ENCODE measurements around the gene KCTD21. TPM values are rescaled to one million over a fixed set of nuclear protein-coding genes. Genes with fewer than 3 reads are reported as not detected.
"Not testable (repeated sequence)": the region's sequence is repeated elsewhere in the genome, so short reads cannot be mapped to it uniquely, and the experiment has no call there.

The KCTD21 gene
- 1.2 and 1.8 TPM in 2 replicates for total RNA-seq (2014; rRNA removed; shearing (Covaris generic); ENCODE audit: low replicate concordance)

- H3K9ac ChIP-seq (ENCODE audit: low read length): peak within 1 kb of the TSS; percentile 83
- no peaks in the 10 kb centered on the region for H3K27me3 ChIP-seq (ENCODE audit: low read length)
- H3K79me2 ChIP-seq (ENCODE audit: low read length): no peaks in the 10 kb centered on the region
- no peaks in the 10 kb centered on the region for H3K9me2 ChIP-seq (replicated peaks; ENCODE audit: insufficient read depth, low read length)
- H2AFZ ChIP-seq (ENCODE audit: low read length): peak within 1 kb of the TSS; percentile 96
- H3K4me3 ChIP-seq (ENCODE audit: low read length): peak within 1 kb of the TSS; percentile 95
- H3K36me3 ChIP-seq (ENCODE audit: insufficient read depth, low read length): no peaks in the 10 kb centered on the region
- H3K4me2 ChIP-seq (ENCODE audit: low read depth, low read length, poor library complexity, severe bottlenecking): peak within 1 kb of the TSS; percentile 97
- H3K27ac ChIP-seq (ENCODE audit: low read length): no peak within 1 kb of the TSS
- DNase-seq: peak; percentile 97
- 0 out of 2 replicates have a peak, but pooled peaks cover 2% of the 10 kb centered on the region for H4K20me1 ChIP-seq (ENCODE audit: insufficient read depth, low read depth, low read length)
- H3K4me1 ChIP-seq (ENCODE audit: low read length): peaks cover 21% of the 10 kb centered on the region
- no peaks in the 10 kb centered on the region for H3K9me3 ChIP-seq (ENCODE audit: low read length)
Observed at GRCh38 chr11:78188286-78189173, at the start of gene KCTD21, which contains the start of gene USP35. Gene KCTD21, minus strand, starts transcription at chr11:78188626. Its CDS starts 14,072 bp downstream, at chr11:78174554. Gene USP35, plus strand, starts transcription at chr11:78188919. Its CDS starts 7,327 bp downstream, at chr11:78196246.

GRCh38 chr11:78237293-78238046 lies 49.0 kb upstream of the KCTD21 start:
- Histone ChIP-seq H3K4me2 (ENCODE audit: low read depth, low read length, poor library complexity, severe bottlenecking) (no peak overlapping the region), H3K9ac (ENCODE audit: low read length) (no peak overlapping the region), H3K79me2 (ENCODE audit: low read length) (no peaks in the 10 kb centered on the region), H3K27me3 (ENCODE audit: low read length) (no peaks in the 10 kb centered on the region), H3K4me3 (ENCODE audit: low read length) (no peak overlapping the region), H3K27ac (ENCODE audit: low read length) (no peak overlapping the region), H2AFZ (ENCODE audit: low read length) (no peak overlapping the region), H4K20me1 (ENCODE audit: insufficient read depth, low read depth, low read length) (no peaks in the 10 kb centered on the region), H3K36me3 (ENCODE audit: insufficient read depth, low read length) (0 out of 2 replicates have a peak, but pooled peaks cover 3% of the 10 kb centered on the region), H3K9me2 (replicated peaks; ENCODE audit: insufficient read depth, low read length) (no peaks in the 10 kb centered on the region), H3K4me1 (ENCODE audit: low read length) (no peaks in the 10 kb centered on the region), H3K9me3 (ENCODE audit: low read length) (peaks cover 14% of the 10 kb centered on the region)
- no peak for DNase-seq

GRCh38 chr11:78234006-78234405 lies 45.6 kb upstream of the KCTD21 start:
- Histone ChIP-seq H3K36me3 (ENCODE audit: insufficient read depth, low read length) (no peaks in the 10 kb centered on the region), H2AFZ (ENCODE audit: low read length) (no peak overlapping the region), H3K4me3 (ENCODE audit: low read length) (no peak overlapping the region), H3K27ac (ENCODE audit: low read length) (no peak overlapping the region), H3K4me1 (ENCODE audit: low read length) (no peaks in the 10 kb centered on the region), H3K9ac (ENCODE audit: low read length) (no peak overlapping the region), H3K9me2 (replicated peaks; ENCODE audit: insufficient read depth, low read length) (no peaks in the 10 kb centered on the region), H3K27me3 (ENCODE audit: low read length) (no peaks in the 10 kb centered on the region), H4K20me1 (ENCODE audit: insufficient read depth, low read depth, low read length) (no peaks in the 10 kb centered on the region), H3K4me2 (ENCODE audit: low read depth, low read length, poor library complexity, severe bottlenecking) (no peak overlapping the region), H3K79me2 (ENCODE audit: low read length) (no peaks in the 10 kb centered on the region), H3K9me3 (ENCODE audit: low read length) (no peaks in the 10 kb centered on the region)
- DNase-seq: no peak

- H3K4me1 ChIP-seq (ENCODE audit: low read length); DNase-seq; H3K79me2 ChIP-seq (ENCODE audit: low read length); H3K9me2 ChIP-seq (replicated peaks; ENCODE audit: insufficient read depth, low read length); H3K4me3 ChIP-seq (ENCODE audit: low read length); H3K9me3 ChIP-seq (ENCODE audit: low read length); H2AFZ ChIP-seq (ENCODE audit: low read length); H3K4me2 ChIP-seq (ENCODE audit: low read depth, low read length, poor library complexity, severe bottlenecking); H3K36me3 ChIP-seq (ENCODE audit: insufficient read depth, low read length); H3K27ac ChIP-seq (ENCODE audit: low read length); H4K20me1 ChIP-seq (ENCODE audit: insufficient read depth, low read depth, low read length); H3K9ac ChIP-seq (ENCODE audit: low read length); H3K27me3 ChIP-seq (ENCODE audit: low read length): not testable (repeated sequence)
Observed at GRCh38 chr11:78233046-78233445, 44.6 kb upstream of the KCTD21 start.

GRCh38 chr11:78231962-78232501 lies 43.6 kb upstream of the KCTD21 start:
- H3K4me2 ChIP-seq (ENCODE audit: low read depth, low read length, poor library complexity, severe bottlenecking): no peak overlapping the region
- H3K27me3 ChIP-seq (ENCODE audit: low read length): no peaks in the 10 kb centered on the region
- H3K9me2 ChIP-seq (replicated peaks; ENCODE audit: insufficient read depth, low read length): no peaks in the 10 kb centered on the region
- H3K27ac ChIP-seq (ENCODE audit: low read length): no peak overlapping the region
- H3K9me3 ChIP-seq (ENCODE audit: low read length): no peaks in the 10 kb centered on the region
- H3K9ac ChIP-seq (ENCODE audit: low read length): no peak overlapping the region
- H3K36me3 ChIP-seq (ENCODE audit: insufficient read depth, low read length): no peaks in the 10 kb centered on the region
- DNase-seq: no peak
- no peaks in the 10 kb centered on the region for H3K79me2 ChIP-seq (ENCODE audit: low read length)
- no peak overlapping the region for H2AFZ ChIP-seq (ENCODE audit: low read length)
- H3K4me3 ChIP-seq (ENCODE audit: low read length): no peak overlapping the region
- H3K4me1 ChIP-seq (ENCODE audit: low read length): peaks cover 4% of the 10 kb centered on the region
- no peaks in the 10 kb centered on the region; the same call in 1 of the 2 replicates for H4K20me1 ChIP-seq (ENCODE audit: insufficient read depth, low read depth, low read length)

GRCh38 chr11:78230161-78230877 lies 41.9 kb upstream of the KCTD21 start:
- no peak overlapping the region for H3K4me2 ChIP-seq (ENCODE audit: low read depth, low read length, poor library complexity, severe bottlenecking)
- H3K9ac ChIP-seq (ENCODE audit: low read length): no peak overlapping the region
- H3K4me3 ChIP-seq (ENCODE audit: low read length): no peak overlapping the region
- H4K20me1 ChIP-seq (ENCODE audit: insufficient read depth, low read depth, low read length): no peaks in the 10 kb centered on the region; the same call in 1 of the 2 replicates
- no peaks in the 10 kb centered on the region for H3K9me2 ChIP-seq (replicated peaks; ENCODE audit: insufficient read depth, low read length)
- H3K27ac ChIP-seq (ENCODE audit: low read length): no peak overlapping the region
- no peak for DNase-seq
- peaks cover 4% of the 10 kb centered on the region for H3K4me1 ChIP-seq (ENCODE audit: low read length)
- H3K9me3 ChIP-seq (ENCODE audit: low read length): no peaks in the 10 kb centered on the region
- H3K27me3 ChIP-seq (ENCODE audit: low read length): no peaks in the 10 kb centered on the region
- no peak overlapping the region for H2AFZ ChIP-seq (ENCODE audit: low read length)
- no peaks in the 10 kb centered on the region for H3K79me2 ChIP-seq (ENCODE audit: low read length)
- no peaks in the 10 kb centered on the region for H3K36me3 ChIP-seq (ENCODE audit: insufficient read depth, low read length)

GRCh38 chr11:78229106-78229505 lies 40.7 kb upstream of the KCTD21 start:
- Histone ChIP-seq H3K36me3 (ENCODE audit: insufficient read depth, low read length) (no peaks in the 10 kb centered on the region), H4K20me1 (ENCODE audit: insufficient read depth, low read depth, low read length) (no peaks in the 10 kb centered on the region; the same call in 1 of the 2 replicates)

More at GRCh38 chr11:78229106-78229505, 40.7 kb upstream of the KCTD21 start:
- no peak overlapping the region for H2AFZ ChIP-seq (ENCODE audit: low read length)
- no peak overlapping the region for H3K9ac ChIP-seq (ENCODE audit: low read length)
- H3K4me2 ChIP-seq (ENCODE audit: low read depth, low read length, poor library complexity, severe bottlenecking): no peak overlapping the region
- H3K9me2 ChIP-seq (replicated peaks; ENCODE audit: insufficient read depth, low read length): no peaks in the 10 kb centered on the region
- DNase-seq: no peak
- H3K9me3 ChIP-seq (ENCODE audit: low read length): no peaks in the 10 kb centered on the region
- H3K27ac ChIP-seq (ENCODE audit: low read length): no peak overlapping the region
- peaks cover 4% of the 10 kb centered on the region for H3K4me1 ChIP-seq (ENCODE audit: low read length)
- H3K79me2 ChIP-seq (ENCODE audit: low read length): no peaks in the 10 kb centered on the region
- H3K27me3 ChIP-seq (ENCODE audit: low read length): no peaks in the 10 kb centered on the region
- no peak overlapping the region for H3K4me3 ChIP-seq (ENCODE audit: low read length)
